Neural crest cell (in vitro differentiated cells): ENCODE data around the gene LHFPL2. TPM values are rescaled to one million over a fixed set of nuclear protein-coding genes. Genes with fewer than 3 reads are reported as not detected.
A peak's percentile ranks its signal among the peaks of the same experiment; 100 is the strongest.

Source experiments
- DNase-seq: peaks from one replicate; pipeline ENCODE4 v3.0.0; 2021; ENCODE audit warnings: low read depth, mixed read lengths, low spot score
- H3K27ac Mint-ChIP-seq: one replicate; pipeline ENCODE4 v1.8.0; 2021; ENCODE audit warnings: mild to moderate bottlenecking, mixed read lengths; ENCODE audit not compliant: unreplicated experiment
- H3K27me3 Mint-ChIP-seq: 2 replicates; pipeline ENCODE4 v1.8.0; 2021; ENCODE audit warnings: low read depth, mild to moderate bottlenecking, mixed read lengths
- H3K36me3 Mint-ChIP-seq: 2 replicates; pipeline ENCODE4 v1.8.0; 2021; ENCODE audit warnings: low read depth, mild to moderate bottlenecking, mixed read lengths
- H3K4me1 Mint-ChIP-seq: 2 replicates; pipeline ENCODE4 v1.8.0; 2021; ENCODE audit warnings: mixed read lengths
- H3K4me3 Mint-ChIP-seq: one replicate; pipeline ENCODE4 v1.8.0; 2021; ENCODE audit warnings: mild to moderate bottlenecking, mixed read lengths
- H3K9me3 Mint-ChIP-seq: 2 replicates; pipeline ENCODE4 v1.8.0; 2021; ENCODE audit warnings: mixed read lengths
- CTCF ChIP-seq: fragments of 200-600 bp; sonication (generic); conservative IDR thresholded peaks from 2 replicates; pipeline ENCODE4 v1.5.0; 2021; ENCODE audit warnings: antibody characterized with exemption, mild to moderate bottlenecking
- total RNA-seq: library from RNA; stranded (reverse); gene quantifications from 2 replicates; pipeline ENCODE4 v1.2.1, GENCODE V29; 2021

Gene LHFPL2
- total RNA-seq, 1 donor from 2014 or later = 15.0 TPM

- Mint-ChIP-seq H3K4me3 (no peak overlapping the region), H3K36me3 (peaks cover 17% of the 10 kb centered on the region), H3K9me3 (peaks cover 3% of the 10 kb centered on the region), H3K4me1 (peaks cover 48% of the 10 kb centered on the region), H3K27me3 (no peaks in the 10 kb centered on the region), H3K27ac (peak overlapping the region; percentile 19)
- no peak for DNase-seq
- no peak for TF ChIP-seq CTCF
These were observed 71.3 kb downstream of the LHFPL2 start for GRCh38 chr5:78577071-78577807.

GRCh38 chr5:78576376-78576775 lies 72.2 kb downstream of the LHFPL2 start:
- H3K36me3 Mint-ChIP-seq = peaks cover 18% of the 10 kb centered on the region
- TF ChIP-seq CTCF = no peak
- DNase-seq = no peak
- H3K27me3 Mint-ChIP-seq = no peaks in the 10 kb centered on the region
- no peak overlapping the region for H3K27ac Mint-ChIP-seq
- H3K4me3 Mint-ChIP-seq = no peak overlapping the region
- H3K9me3 Mint-ChIP-seq = no peaks in the 10 kb centered on the region
- H3K4me1 Mint-ChIP-seq = peaks cover 51% of the 10 kb centered on the region

- peak overlapping the region; percentile 89 for H3K27ac Mint-ChIP-seq
- peaks cover 60% of the 10 kb centered on the region for H3K4me1 Mint-ChIP-seq
- no peak for DNase-seq
- H3K4me3 Mint-ChIP-seq = no peak overlapping the region
- no peaks in the 10 kb centered on the region for H3K9me3 Mint-ChIP-seq
- H3K27me3 Mint-ChIP-seq = no peaks in the 10 kb centered on the region
- peaks cover 15% of the 10 kb centered on the region for H3K36me3 Mint-ChIP-seq
- TF ChIP-seq CTCF = no peak
These were observed 73.8 kb downstream of the LHFPL2 start for GRCh38 chr5:78574731-78575161.

GRCh38 chr5:78574131-78574673 lies 74.4 kb downstream of the LHFPL2 start:
- TF ChIP-seq CTCF = no peak
- Mint-ChIP-seq H3K4me3 (peak overlapping the region; percentile 43), H3K9me3 (no peaks in the 10 kb centered on the region), H3K4me1 (peaks cover 66% of the 10 kb centered on the region), H3K36me3 (peaks cover 14% of the 10 kb centered on the region), H3K27me3 (no peaks in the 10 kb centered on the region), H3K27ac (peak overlapping the region; percentile 89)
- DNase-seq = no peak

GRCh38 chr5:78573318-78573717 lies 75.3 kb downstream of the LHFPL2 start:
- DNase-seq = no peak
- Mint-ChIP-seq H3K4me3 (no peak overlapping the region), H3K4me1 (peaks cover 70% of the 10 kb centered on the region), H3K27ac (no peak overlapping the region), H3K9me3 (no peaks in the 10 kb centered on the region), H3K36me3 (peaks cover 9% of the 10 kb centered on the region), H3K27me3 (no peaks in the 10 kb centered on the region)
- no peak for TF ChIP-seq CTCF
